NB4 (cell line): ENCODE measurements around the gene CCR7.

Source experiments
- CTCF ChIP-seq: IDR thresholded peaks from one replicate; pipeline ENCODE4 v1.5.1; 2012; ENCODE audit warnings: low read depth, low read length
- POLR2A ChIP-seq: IDR thresholded peaks from 2 replicates; pipeline ENCODE4 v1.6.1; 2011; ENCODE audit warnings: mild to moderate bottlenecking; ENCODE audit not compliant: insufficient read length; ENCODE audit errors: extremely low read depth
- TF ChIP-seq, protein P1 (sequence below): IDR thresholded peaks from 2 replicates; pipeline ENCODE4 v1.6.1; 2011; ENCODE audit warnings: low read depth, low read length

DNA sequence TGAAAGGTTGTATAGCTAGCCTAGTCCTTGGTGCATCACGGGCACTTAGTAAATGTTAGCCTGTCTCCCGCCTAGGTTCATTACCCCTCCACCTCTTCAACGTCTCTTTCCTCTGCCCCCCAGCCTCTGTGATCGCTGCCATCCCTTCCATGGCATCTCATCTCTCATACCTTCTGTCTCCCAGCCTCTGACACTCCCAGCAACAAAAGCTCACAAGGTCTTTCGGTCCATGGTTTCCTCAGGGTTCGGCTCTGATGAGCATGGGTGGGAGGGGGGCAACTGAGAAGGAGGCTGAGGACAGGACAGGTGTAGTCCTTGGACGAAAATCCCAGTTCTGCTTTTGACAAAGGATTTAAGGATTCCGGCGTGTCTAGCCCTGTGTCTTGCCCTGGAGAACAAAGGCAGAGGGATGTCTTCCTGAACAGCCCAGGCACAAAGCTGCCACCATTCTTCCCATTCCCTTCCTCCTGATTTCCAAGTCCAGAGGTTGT lies 16.7 kb downstream of the CCR7 start:
- no peak for TF ChIP-seq CTCF
- TF ChIP-seq, protein P1, sequence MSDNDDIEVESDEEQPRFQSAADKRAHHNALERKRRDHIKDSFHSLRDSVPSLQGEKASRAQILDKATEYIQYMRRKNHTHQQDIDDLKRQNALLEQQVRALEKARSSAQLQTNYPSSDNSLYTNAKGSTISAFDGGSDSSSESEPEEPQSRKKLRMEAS, result no peak
- TF ChIP-seq POLR2A, result no peak
